Measurements from ENCODE around the gene LIPC. TPM values are rescaled to one million over a fixed set of nuclear protein-coding genes. Genes with fewer than 3 reads are reported as not detected.

LIPC gene
- total and polyA plus RNA-seq, 2 donors (not counting 3 experiments of a cell fraction or from before 2014, with no cell fraction given) = not detected

- H3K9me3 ChIP-seq (replicated peaks; ENCODE audit: control insufficient read depth, insufficient read depth, low read length) = no peaks in the 10 kb centered on the region
- H4K20me1 ChIP-seq (replicated peaks; ENCODE audit: control insufficient read depth, extremely low read depth, insufficient read depth, low read length) = no peaks in the 10 kb centered on the region
- no peak overlapping the region for H3K27ac ChIP-seq (ENCODE audit: insufficient read depth, low read depth, low read length)
- TF ChIP-seq POLR2A (IDR thresholded peaks at IDR 0.05; ENCODE audit: low read depth, low read length) = no peak
- no peak for TF ChIP-seq JUN (IDR thresholded peaks at IDR 0.05; ENCODE audit: borderline replicate concordance, insufficient read depth, insufficient read length, low read depth)
- no peak for TF ChIP-seq EZH2 (IDR thresholded peaks at IDR 0.05; ENCODE audit: borderline replicate concordance, low read depth, low read length, severe bottlenecking)
- TF ChIP-seq MYC (IDR thresholded peaks at IDR 0.05; ENCODE audit: low read depth, low read length) = no peak
- TF ChIP-seq GATA2 (IDR thresholded peaks at IDR 0.05; ENCODE audit: insufficient read depth, insufficient read length, low read depth, low read length) = no peak
- no peak for TF ChIP-seq FOS (IDR thresholded peaks at IDR 0.05; ENCODE audit: borderline replicate concordance, insufficient read depth, low read length)
- TF ChIP-seq MAX (IDR thresholded peaks at IDR 0.05; ENCODE audit: insufficient read depth, insufficient read length) = no peak
- TF ChIP-seq CTCF (IDR thresholded peaks at IDR 0.05; ENCODE audit: extremely low read depth in 1 of 2, insufficient read depth in 1 of 2, low read depth in 1 of 2, low read length in 2 of 2) = no peak
- no peak for TF ChIP-seq POLR2AphosphoS5 (IDR thresholded peaks at IDR 0.05; ENCODE audit: insufficient read depth, low read depth, low read length)
- ChIA-PET POLR2A (no interaction called here), CTCF (interaction anchor here (1.9 kb wide), 1 partner anchor 11 kb away, joined by 7 read pairs; no protein-coding TSS in a partner anchor)
- no TSS peak for BruUV-seq (replicated peaks)
- H3K27me3 ChIP-seq (ENCODE audit: control insufficient read depth in 2 of 2, insufficient read depth in 2 of 2, low read length in 2 of 2) = peaks cover 2 to 3% of the 10 kb centered on the region in 2 experiments
- no peak overlapping the region for H3K4me3 ChIP-seq (replicated peaks in 1 of 3; ENCODE audit: insufficient read depth in 1 of 3, low read depth in 1 of 3, low read length in 3 of 3)
- no peaks in the 10 kb centered on the region for H3K4me1 ChIP-seq (ENCODE audit: control insufficient read depth, extremely low read depth, insufficient read depth, low read length)
- H3K36me3 ChIP-seq (ENCODE audit: control insufficient read depth in 2 of 2, extremely low read depth in 1 of 2, insufficient read depth in 2 of 2, low read length in 2 of 2) = no peaks in the 10 kb centered on the region
- no peak for DNase-seq (ENCODE audit: low read depth, low spot score)
- H2AFZ ChIP-seq (ENCODE audit: low read depth, low read length) = no peak overlapping the region
- FAIRE-seq = no peak
- no peak overlapping the region for H3K9ac ChIP-seq (replicated peaks; ENCODE audit: extremely low read depth, insufficient read depth, low read length)
- no peaks in the 10 kb centered on the region for H3K9me1 ChIP-seq (replicated peaks; ENCODE audit: control insufficient read depth, extremely low read depth, insufficient read depth, low read length)
- H3K79me2 ChIP-seq (ENCODE audit: control insufficient read depth, insufficient read depth, low read length) = no peaks in the 10 kb centered on the region
- no peak overlapping the region for H3K4me2 ChIP-seq (ENCODE audit: insufficient read depth, low read length)
- dilution Hi-C loops (cut with MboI; ENCODE audit: extremely low pct_ligation_motif_present, low sequenced_read_pairs) (no loop called here), intact Hi-C loops (cut with micrococcal nuclease) (no loop called here)
These were observed 100.3 kb downstream of the LIPC start for GRCh38 chr15:58532126-58532525.

Measured in endothelial cell of umbilical vein (primary cell).